Activated B cell treated with CpG ODN at 0.5 μM for 24 hours (primary cell): ENCODE data around the gene SLC35F2. TPM values are rescaled to one million over a fixed set of nuclear protein-coding genes. Genes with fewer than 3 reads are reported as not detected.

Experiments
- ATAC-seq: fragments of 200-7000 bp; cut with Tn5 transposase; one replicate; pipeline ENCODE4 v1.10.0; 2021; ENCODE audit warnings: low read depth, mild to moderate bottlenecking, moderate library complexity
- CTCF ChIA-PET: fragments of 350-600 bp; sonication (Branson Sonifier 250); formaldehyde crosslinking; loops from one replicate; lab custom pipeline; 2021; ENCODE audit warnings: antibody characterized with exemption; lab: Charles Lee
- POLR2A ChIA-PET: fragments of 350-600 bp; sonication (Branson Sonifier 250); formaldehyde crosslinking; loops from one replicate; lab custom pipeline; 2021; ENCODE audit warnings: antibody characterized with exemption; lab: Charles Lee
- DNase-seq: peaks from one replicate; pipeline ENCODE4 v3.0.0; 2022
- H3K27ac Mint-ChIP-seq: one replicate; pipeline ENCODE4 v1.8.0; 2020; ENCODE audit warnings: mixed read lengths
- H3K27me3 Mint-ChIP-seq: one replicate; pipeline ENCODE4 v1.8.0; 2021; ENCODE audit warnings: mixed read lengths
- H3K36me3 Mint-ChIP-seq: one replicate; pipeline ENCODE4 v1.8.0; 2021; ENCODE audit warnings: low read depth, mixed read lengths
- H3K4me1 Mint-ChIP-seq: one replicate; pipeline ENCODE4 v1.8.0; 2021; ENCODE audit warnings: mixed read lengths
- H3K4me3 Mint-ChIP-seq: one replicate; pipeline ENCODE4 v1.8.0; 2020; ENCODE audit warnings: mild to moderate bottlenecking, mixed read lengths
- H3K9me3 Mint-ChIP-seq: one replicate; pipeline ENCODE4 v1.8.0; 2020; ENCODE audit warnings: mixed read lengths
- intact Hi-C: fragments of 100-400 bp; cut with micrococcal nuclease; formaldehyde crosslinking; loops from one replicate; pipeline ENCODE4 v1.15.1; 2024
- total RNA-seq: library from RNA; stranded (reverse); gene quantifications from 2 replicates; pipeline ENCODE4 v1.2.3, GENCODE V29; 2022
- TF ChIP-seq, protein P1 (sequence below): fragments of 200-600 bp; IDR thresholded peaks from one replicate; pipeline ENCODE4 v1.8.0; 2022; ENCODE audit warnings: antibody characterized with exemption, mild to moderate bottlenecking

Gene SLC35F2
- total RNA-seq, 1 donor from 2014 or later: 21.9 TPM

DNA sequence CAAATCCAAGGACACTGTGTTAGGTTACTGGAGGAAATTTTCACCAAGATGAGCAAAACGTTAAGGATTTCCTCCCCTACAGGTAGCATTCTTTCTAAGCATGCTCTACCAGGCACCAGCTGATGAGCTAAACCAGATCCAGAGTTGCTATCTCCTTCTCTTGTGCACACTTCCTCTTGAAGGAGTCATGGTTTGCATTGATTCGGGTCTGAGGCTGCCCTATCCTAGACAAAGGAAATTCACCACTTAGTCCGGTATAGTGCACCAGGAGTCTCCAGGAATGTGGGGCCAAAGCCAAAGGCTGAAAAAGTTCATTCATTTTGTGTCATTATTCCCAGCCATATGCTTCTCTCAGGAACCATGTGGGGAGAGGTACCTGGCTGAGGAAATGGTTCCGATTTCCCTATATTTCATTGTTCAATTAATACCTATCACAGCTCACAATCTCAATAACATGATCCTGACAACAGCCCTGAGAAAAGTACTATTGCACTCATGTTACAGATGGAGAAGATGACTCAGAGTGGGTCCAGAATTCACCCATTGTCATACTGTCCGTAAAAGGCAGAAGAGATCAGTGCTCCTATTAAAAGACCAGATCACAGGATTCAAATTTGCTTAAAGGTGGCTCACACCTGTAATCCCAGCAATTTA lies 39.1 kb downstream of the SLC35F2 start:
- no peaks in the 10 kb centered on the region for H3K9me3 Mint-ChIP-seq
- no peak for DNase-seq
- H3K27me3 Mint-ChIP-seq: no peaks in the 10 kb centered on the region
- TF ChIP-seq, protein P1, sequence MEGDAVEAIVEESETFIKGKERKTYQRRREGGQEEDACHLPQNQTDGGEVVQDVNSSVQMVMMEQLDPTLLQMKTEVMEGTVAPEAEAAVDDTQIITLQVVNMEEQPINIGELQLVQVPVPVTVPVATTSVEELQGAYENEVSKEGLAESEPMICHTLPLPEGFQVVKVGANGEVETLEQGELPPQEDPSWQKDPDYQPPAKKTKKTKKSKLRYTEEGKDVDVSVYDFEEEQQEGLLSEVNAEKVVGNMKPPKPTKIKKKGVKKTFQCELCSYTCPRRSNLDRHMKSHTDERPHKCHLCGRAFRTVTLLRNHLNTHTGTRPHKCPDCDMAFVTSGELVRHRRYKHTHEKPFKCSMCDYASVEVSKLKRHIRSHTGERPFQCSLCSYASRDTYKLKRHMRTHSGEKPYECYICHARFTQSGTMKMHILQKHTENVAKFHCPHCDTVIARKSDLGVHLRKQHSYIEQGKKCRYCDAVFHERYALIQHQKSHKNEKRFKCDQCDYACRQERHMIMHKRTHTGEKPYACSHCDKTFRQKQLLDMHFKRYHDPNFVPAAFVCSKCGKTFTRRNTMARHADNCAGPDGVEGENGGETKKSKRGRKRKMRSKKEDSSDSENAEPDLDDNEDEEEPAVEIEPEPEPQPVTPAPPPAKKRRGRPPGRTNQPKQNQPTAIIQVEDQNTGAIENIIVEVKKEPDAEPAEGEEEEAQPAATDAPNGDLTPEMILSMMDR: no peak
- peaks cover 7% of the 10 kb centered on the region for H3K36me3 Mint-ChIP-seq
- POLR2A ChIA-PET: no interaction called here
- no peak overlapping the region for H3K27ac Mint-ChIP-seq
- CTCF ChIA-PET: no interaction called here
- no peak overlapping the region for H3K4me3 Mint-ChIP-seq
- intact Hi-C loops: no loop called here
- H3K4me1 Mint-ChIP-seq: peaks cover 13% of the 10 kb centered on the region
- no peak for ATAC-seq

DNA sequence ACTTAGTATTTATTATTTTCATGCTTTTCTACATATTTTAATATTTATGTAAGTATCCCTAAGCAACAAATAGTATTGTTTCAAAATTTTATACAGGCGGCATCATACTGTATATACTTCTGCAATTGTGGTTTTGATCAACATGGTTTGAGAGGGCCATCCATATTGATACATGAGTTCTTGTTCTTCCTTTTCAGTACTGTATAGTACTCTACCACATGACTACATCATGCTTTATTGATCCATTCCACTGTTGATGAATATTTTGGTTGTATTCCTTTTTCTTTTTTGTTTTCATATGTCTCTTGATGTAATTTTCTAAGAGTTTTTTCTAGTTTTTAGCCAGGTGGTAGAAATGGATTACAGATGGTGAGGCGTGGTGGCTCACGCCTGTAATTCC lies 40.1 kb downstream of the SLC35F2 start:
- H3K36me3 Mint-ChIP-seq: peaks cover 14% of the 10 kb centered on the region
- H3K27me3 Mint-ChIP-seq: no peaks in the 10 kb centered on the region
- no peak overlapping the region for H3K4me3 Mint-ChIP-seq
- intact Hi-C loops: no loop called here
- peaks cover 6% of the 10 kb centered on the region for H3K4me1 Mint-ChIP-seq
- ChIA-PET POLR2A (no interaction called here), CTCF (no interaction called here)
- H3K27ac Mint-ChIP-seq: no peak overlapping the region
- DNase-seq: no peak
- H3K9me3 Mint-ChIP-seq: no peaks in the 10 kb centered on the region
- no peak for ATAC-seq
- TF ChIP-seq, protein P1: no peak

DNA sequence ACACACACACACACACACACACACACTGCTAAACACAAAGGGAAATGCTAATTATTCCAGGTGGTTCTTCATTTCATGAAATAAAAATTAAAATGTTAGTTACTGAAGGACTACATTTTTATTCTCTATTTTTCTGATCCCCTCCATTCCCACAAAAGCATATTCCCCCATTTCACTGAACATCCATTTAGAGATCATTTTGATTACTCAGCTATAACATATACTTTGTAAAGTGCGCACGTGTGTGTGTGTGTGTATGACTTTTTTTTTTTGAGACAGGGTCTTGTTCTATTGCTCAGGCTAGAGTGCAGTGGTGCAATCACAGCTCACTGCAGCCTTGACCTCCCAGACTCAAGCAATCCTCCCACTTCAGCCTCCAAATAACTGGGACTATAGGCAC lies 42.6 kb downstream of the SLC35F2 start:
- Mint-ChIP-seq H3K27me3 (no peaks in the 10 kb centered on the region), H3K4me1 (peaks cover 5% of the 10 kb centered on the region), H3K4me3 (no peak overlapping the region), H3K36me3 (peaks cover 33% of the 10 kb centered on the region), H3K27ac (no peak overlapping the region), H3K9me3 (no peaks in the 10 kb centered on the region)
- ChIA-PET CTCF (interaction anchor here (1.8 kb wide), 1 partner anchor 16 kb away, joined by 5 read pairs; no protein-coding TSS in a partner anchor), POLR2A (no interaction called here)
- DNase-seq: no peak
- no peak for ATAC-seq
- intact Hi-C loops: no loop called here
- TF ChIP-seq, protein P1: no peak

DNA sequence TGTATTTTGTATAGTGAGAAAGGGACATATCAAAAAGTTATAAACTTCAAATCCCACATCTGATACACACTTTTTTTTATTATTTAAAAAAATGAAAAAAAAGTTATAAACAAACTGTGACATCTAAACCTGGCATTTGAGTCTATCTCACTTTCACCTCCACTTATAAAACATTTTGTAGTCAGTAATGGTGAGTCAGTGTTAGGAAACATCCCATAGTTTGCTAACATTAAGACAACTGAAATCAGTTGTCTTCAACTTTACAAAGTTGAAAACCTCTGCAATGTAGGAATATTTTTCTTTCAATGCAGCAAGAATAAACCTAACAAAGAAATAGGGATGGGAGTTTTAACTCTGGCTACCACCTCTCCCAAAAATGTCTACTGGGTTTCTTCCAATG lies 47.7 kb downstream of the SLC35F2 start:
- DNase-seq: no peak
- no peak overlapping the region for H3K27ac Mint-ChIP-seq
- H3K4me3 Mint-ChIP-seq: no peak overlapping the region
- ChIA-PET POLR2A (no interaction called here), CTCF (no interaction called here)
- no peaks in the 10 kb centered on the region for H3K4me1 Mint-ChIP-seq
- no peaks in the 10 kb centered on the region for H3K27me3 Mint-ChIP-seq
- intact Hi-C loops: no loop called here
- H3K36me3 Mint-ChIP-seq: peaks cover 74% of the 10 kb centered on the region
- no peak for ATAC-seq
- H3K9me3 Mint-ChIP-seq: no peaks in the 10 kb centered on the region
- TF ChIP-seq, protein P1: no peak

DNA sequence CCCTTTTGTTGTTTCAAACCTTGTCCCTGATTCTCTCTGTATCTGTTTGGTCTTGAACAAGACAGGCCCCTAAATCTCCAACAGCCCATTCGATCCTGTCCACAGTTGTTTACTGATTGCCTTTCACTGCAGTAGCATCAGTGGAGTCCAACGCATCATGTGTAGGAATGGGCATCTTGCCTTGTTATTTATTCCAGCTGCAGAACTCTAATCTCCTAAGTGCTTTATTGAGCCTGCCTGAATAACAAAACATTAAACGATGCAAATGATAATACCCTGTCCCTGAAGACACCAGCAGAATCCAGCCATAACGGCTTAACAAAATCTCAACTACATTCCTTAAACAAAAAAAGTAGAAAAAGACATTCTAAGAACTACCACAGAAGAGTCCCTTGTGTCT lies 50.1 kb downstream of the SLC35F2 start:
- ChIA-PET POLR2A (no interaction called here), CTCF (no interaction called here)
- ATAC-seq (no peak), DNase-seq (no peak)
- no peaks in the 10 kb centered on the region for H3K27me3 Mint-ChIP-seq
- no peak overlapping the region for H3K4me3 Mint-ChIP-seq
- intact Hi-C loops: no loop called here
- H3K36me3 Mint-ChIP-seq: peaks cover 75% of the 10 kb centered on the region
- H3K27ac Mint-ChIP-seq: no peak overlapping the region
- TF ChIP-seq, protein P1: no peak
- H3K4me1 Mint-ChIP-seq: no peaks in the 10 kb centered on the region
- no peaks in the 10 kb centered on the region for H3K9me3 Mint-ChIP-seq
